DND-41 (cell line): ENCODE data around the gene SYT15.

ENCODE experiments used
- ATAC-seq: fragments of 200-7000 bp; cut with Tn5 transposase; 3 replicates; pipeline ENCODE4 v1.9.1; 2021; ENCODE audit warnings: low read depth; ENCODE audit not compliant: insufficient read depth
- DNase-seq: peaks from one replicate; pipeline ENCODE4 v3.0.0-alpha.2; 2020
- H2AFZ ChIP-seq: 2 replicates; pipeline ENCODE4 v1.6.0; 2012; ENCODE audit warnings: low read depth, low read length
- H3K27ac ChIP-seq: 2 replicates; pipeline ENCODE4 v1.5.1; 2012; ENCODE audit warnings: low read length, inconsistent platforms
- H3K27me3 ChIP-seq: fragments of 200-600 bp; sonication (generic); 2 replicates; pipeline ENCODE4 v1.6.0; 2012; ENCODE audit warnings: low read length, mild to moderate bottlenecking, inconsistent platforms; ENCODE audit not compliant: insufficient read depth, poor library complexity
- H3K36me3 ChIP-seq: 2 replicates; pipeline ENCODE4 v1.5.1; 2012; ENCODE audit warnings: low read length, inconsistent platforms; ENCODE audit not compliant: insufficient read depth
- H3K4me1 ChIP-seq: 2 replicates; pipeline ENCODE4 v1.5.1; 2012; ENCODE audit warnings: mild to moderate bottlenecking, low read length; ENCODE audit not compliant: insufficient read depth
- H3K4me2 ChIP-seq: 2 replicates; pipeline ENCODE4 v1.6.0; 2012; ENCODE audit warnings: mild to moderate bottlenecking, moderate library complexity, low read length, inconsistent platforms; ENCODE audit not compliant: insufficient read depth
- H3K4me3 ChIP-seq, 2 experiments: fragments of 200-600 bp in 1 of 2; shearing (Covaris generic) in 1 of 2; 2 replicates each; pipeline ENCODE4 v1.5.1; 2012 to 2016; ENCODE audit warnings: inconsistent platforms in 2 of 2, low read length in 2 of 2, mild to moderate bottlenecking in 2 of 2, low read depth in 1 of 2, moderate library complexity in 1 of 2
- H3K79me2 ChIP-seq: 2 replicates; pipeline ENCODE4 v1.6.0; 2012; ENCODE audit warnings: low read length, inconsistent platforms; ENCODE audit not compliant: insufficient read depth
- H3K9ac ChIP-seq: 2 replicates; pipeline ENCODE4 v1.6.0; 2012; ENCODE audit warnings: low read depth, mild to moderate bottlenecking, inconsistent platforms, low read length, moderate library complexity
- H3K9me3 ChIP-seq: 2 replicates; pipeline ENCODE4 v1.5.1; 2012; ENCODE audit warnings: low read length, moderate library complexity, mild to moderate bottlenecking, inconsistent platforms; ENCODE audit not compliant: insufficient read depth, severe bottlenecking
- H4K20me1 ChIP-seq: 2 replicates; pipeline ENCODE4 v1.6.0; 2012; ENCODE audit warnings: low read length; ENCODE audit not compliant: insufficient read depth
- EZH2 ChIP-seq: IDR thresholded peaks from 3 replicates; pipeline ENCODE4 v1.6.1; 2012; ENCODE audit warnings: borderline replicate concordance, low read depth, mild to moderate bottlenecking, moderate library complexity, low read length, inconsistent platforms; ENCODE audit not compliant: severe bottlenecking
- TF ChIP-seq, protein P1 (sequence below): IDR thresholded peaks from 2 replicates; pipeline ENCODE4 v1.5.1; 2012; ENCODE audit warnings: borderline replicate concordance, low read length, moderate library complexity, mild to moderate bottlenecking; ENCODE audit not compliant: poor library complexity, severe bottlenecking; ENCODE audit errors: extremely low read depth

Gene SYT15

DNA sequence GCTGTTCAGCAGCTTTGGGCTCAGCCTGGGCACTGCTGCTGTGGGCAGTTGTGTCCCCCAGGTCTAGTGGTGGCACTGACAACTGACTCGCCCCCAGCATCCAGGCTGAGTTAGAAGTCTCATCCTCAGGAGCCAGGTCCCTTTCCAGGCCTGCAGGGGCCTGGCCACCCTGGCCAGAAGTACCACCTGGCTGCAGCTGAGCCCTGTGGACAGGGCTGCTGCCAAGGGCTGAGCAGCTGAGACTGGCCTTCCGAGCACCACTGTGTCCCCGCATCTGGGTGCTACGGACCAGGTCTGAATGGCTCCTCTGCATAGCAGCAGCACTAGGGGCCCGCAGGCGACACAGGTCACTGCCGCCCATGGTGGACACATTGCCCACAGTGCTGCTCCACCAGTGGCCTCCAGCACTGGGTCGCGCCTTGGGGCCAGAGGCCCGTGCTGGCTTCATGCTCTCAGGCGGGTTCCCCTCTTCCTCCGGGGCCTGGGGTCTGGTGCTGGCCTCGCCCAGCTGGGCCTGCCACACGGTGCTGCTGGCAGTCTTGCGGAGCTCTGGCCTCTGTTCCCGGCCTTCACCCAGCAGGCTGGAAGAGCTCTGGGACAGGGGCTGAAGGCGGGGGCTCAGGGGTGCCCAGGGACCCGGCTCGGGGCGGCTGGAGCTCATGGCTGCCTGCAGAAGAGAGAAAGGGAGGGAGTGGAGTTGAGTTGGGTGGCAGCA lies 28.7 kb upstream of the SYT15 start:
- ATAC-seq (no peak), DNase-seq (peak; percentile 4)
- no peaks in the 10 kb centered on the region for H3K36me3 ChIP-seq
- TF ChIP-seq, protein P1, sequence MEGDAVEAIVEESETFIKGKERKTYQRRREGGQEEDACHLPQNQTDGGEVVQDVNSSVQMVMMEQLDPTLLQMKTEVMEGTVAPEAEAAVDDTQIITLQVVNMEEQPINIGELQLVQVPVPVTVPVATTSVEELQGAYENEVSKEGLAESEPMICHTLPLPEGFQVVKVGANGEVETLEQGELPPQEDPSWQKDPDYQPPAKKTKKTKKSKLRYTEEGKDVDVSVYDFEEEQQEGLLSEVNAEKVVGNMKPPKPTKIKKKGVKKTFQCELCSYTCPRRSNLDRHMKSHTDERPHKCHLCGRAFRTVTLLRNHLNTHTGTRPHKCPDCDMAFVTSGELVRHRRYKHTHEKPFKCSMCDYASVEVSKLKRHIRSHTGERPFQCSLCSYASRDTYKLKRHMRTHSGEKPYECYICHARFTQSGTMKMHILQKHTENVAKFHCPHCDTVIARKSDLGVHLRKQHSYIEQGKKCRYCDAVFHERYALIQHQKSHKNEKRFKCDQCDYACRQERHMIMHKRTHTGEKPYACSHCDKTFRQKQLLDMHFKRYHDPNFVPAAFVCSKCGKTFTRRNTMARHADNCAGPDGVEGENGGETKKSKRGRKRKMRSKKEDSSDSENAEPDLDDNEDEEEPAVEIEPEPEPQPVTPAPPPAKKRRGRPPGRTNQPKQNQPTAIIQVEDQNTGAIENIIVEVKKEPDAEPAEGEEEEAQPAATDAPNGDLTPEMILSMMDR, result no peak
- no peak for TF ChIP-seq EZH2
- peaks cover 27% of the 10 kb centered on the region for H3K27me3 ChIP-seq
- no peaks in the 10 kb centered on the region for H3K4me1 ChIP-seq
- no peak overlapping the region for H3K4me3 ChIP-seq
- no peak overlapping the region for H2AFZ ChIP-seq
- H3K27ac ChIP-seq, result no peak overlapping the region
- H3K4me2 ChIP-seq, result no peak overlapping the region
- H3K9ac ChIP-seq, result no peak overlapping the region
- H3K9me3 ChIP-seq, result no peaks in the 10 kb centered on the region
- no peaks in the 10 kb centered on the region for H3K79me2 ChIP-seq
- H4K20me1 ChIP-seq, result peaks cover 3% of the 10 kb centered on the region; the same call in 1 of the 2 replicates

DNA sequence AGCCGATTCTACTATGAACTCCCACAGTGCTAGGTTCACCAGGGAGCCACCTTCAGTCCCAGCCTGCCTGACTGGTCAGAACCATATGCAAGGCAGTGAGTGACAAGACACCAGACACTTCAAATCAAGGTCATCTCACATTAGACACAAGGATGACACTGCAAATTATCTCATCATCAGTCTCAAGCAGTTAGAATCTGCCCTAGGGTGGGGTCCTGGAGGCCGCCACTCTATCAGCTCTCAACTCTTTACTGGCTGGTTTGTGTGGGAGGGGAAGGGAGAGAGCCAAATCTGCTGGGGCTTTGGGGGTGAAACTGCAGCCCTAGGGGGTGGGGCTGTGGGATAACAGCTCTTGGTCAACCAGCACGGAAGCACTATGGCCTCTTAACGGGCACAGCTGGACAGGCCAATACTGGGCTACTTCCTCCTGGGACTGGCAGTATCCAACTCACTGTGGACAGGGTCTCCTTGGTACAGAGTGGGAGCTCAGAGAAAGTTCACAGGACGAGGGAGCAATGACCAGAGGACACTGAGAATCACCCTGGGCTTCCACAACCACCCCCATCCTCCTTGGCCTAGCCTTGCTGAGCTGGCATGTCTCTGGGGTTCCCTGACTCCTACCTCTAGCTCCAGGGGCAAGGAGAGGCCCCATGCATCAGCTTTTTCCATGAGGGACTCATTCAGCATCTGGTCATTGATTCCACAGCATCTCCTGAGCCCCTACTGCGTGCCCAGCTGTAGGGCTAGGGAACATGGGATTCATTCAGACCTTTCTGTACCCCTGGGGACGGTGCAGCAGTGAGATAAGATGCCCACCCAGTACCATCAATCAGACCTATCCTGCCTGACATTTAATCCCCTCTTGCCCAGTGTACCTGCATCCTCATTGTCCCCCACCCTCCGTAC lies 27.9 kb upstream of the SYT15 start:
- ATAC-seq (no peak), DNase-seq (no peak)
- Histone ChIP-seq H3K4me3 (no peak overlapping the region), H3K36me3 (no peaks in the 10 kb centered on the region), H4K20me1 (peaks cover 3% of the 10 kb centered on the region; the same call in 1 of the 2 replicates), H3K9ac (no peak overlapping the region), H3K27me3 (peaks cover 19% of the 10 kb centered on the region), H3K9me3 (no peaks in the 10 kb centered on the region), H2AFZ (no peak overlapping the region), H3K4me2 (no peak overlapping the region), H3K4me1 (no peaks in the 10 kb centered on the region), H3K27ac (no peak overlapping the region), H3K79me2 (no peaks in the 10 kb centered on the region)
- TF ChIP-seq EZH2, result no peak
- TF ChIP-seq, protein P1, result no peak

DNA sequence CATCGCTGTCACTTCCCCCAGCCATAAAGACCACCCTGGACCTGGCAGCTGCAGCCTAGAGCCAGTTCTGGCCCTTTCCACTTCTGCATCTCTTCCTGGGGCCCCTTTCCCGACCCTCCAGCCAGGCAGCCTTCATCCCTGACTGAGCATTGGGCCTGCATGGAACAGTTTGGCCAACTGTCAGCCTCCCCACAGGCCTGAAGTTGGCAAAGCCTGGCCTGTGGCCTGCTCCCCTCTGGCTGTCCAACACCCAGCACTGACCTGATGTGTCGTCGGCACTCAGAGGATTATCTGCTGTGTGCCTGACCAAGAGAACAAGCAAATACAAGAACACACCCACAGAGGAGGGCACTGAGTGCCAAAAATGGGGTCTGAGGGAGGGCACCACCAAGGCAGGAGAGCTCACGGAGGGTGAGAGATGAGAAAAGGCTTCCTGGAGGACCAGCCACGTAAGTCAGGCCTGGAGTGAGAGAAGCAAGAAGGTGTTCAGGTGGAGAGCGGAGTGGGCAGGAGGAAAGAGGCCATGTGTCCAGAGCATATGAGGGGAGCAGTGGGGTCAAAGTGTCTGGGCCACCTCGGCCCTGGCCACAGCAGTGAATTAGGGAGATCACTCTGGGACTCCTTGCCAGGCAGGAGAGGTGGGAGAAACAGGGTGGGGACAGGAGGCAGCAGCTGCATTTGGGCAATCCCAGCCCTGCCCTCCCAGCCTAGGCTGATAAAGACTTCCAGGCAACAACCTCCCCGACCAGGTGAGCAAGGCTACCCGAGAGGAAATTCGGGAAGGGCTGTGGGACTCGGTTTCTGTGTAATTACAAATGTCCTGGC lies 27.0 kb upstream of the SYT15 start:
- Histone ChIP-seq H3K9me3 (no peaks in the 10 kb centered on the region), H4K20me1 (peaks cover 3% of the 10 kb centered on the region; the same call in 1 of the 2 replicates), H3K4me2 (no peak overlapping the region), H2AFZ (no peak overlapping the region), H3K27me3 (peaks cover 13% of the 10 kb centered on the region), H3K36me3 (no peaks in the 10 kb centered on the region), H3K4me1 (no peaks in the 10 kb centered on the region), H3K79me2 (no peaks in the 10 kb centered on the region), H3K27ac (no peak overlapping the region), H3K4me3 (no peak overlapping the region), H3K9ac (no peak overlapping the region)
- ATAC-seq, result no peak
- TF ChIP-seq EZH2, result no peak
- TF ChIP-seq, protein P1, result no peak
- DNase-seq, result peak; percentile 2
